Measurements from ENCODE around the gene RNF11.

RNF11 gene

GRCh38 chr1:51313268-51313852 is 77.3 kb downstream of the RNF11 start:
- no peak for TF ChIP-seq LEF1 (IDR thresholded peaks at IDR 0.05; ENCODE audit: borderline replicate concordance)
- no peak for TF ChIP-seq CTBP1 (IDR thresholded peaks at IDR 0.05; ENCODE audit: borderline replicate concordance)
- TF ChIP-seq ARNT (IDR thresholded peaks at IDR 0.05): no peak
- TF ChIP-seq ELF4 (IDR thresholded peaks at IDR 0.05): no peak
- no peak for TF ChIP-seq BHLHE40 (IDR thresholded peaks at IDR 0.05; ENCODE audit: borderline replicate concordance)
- no peak for TF ChIP-seq TARDBP (IDR thresholded peaks at IDR 0.05)
- no peak for TF ChIP-seq FOXK2 (IDR thresholded peaks at IDR 0.05)
- no peak for TF ChIP-seq ZNF384 (IDR thresholded peaks at IDR 0.05)
- no peak for TF ChIP-seq SP1 (IDR thresholded peaks at IDR 0.05)
- no peak for TF ChIP-seq NFRKB (IDR thresholded peaks at IDR 0.05)
- TF ChIP-seq FOXA1 (IDR thresholded peaks at IDR 0.05): no peak
- TF ChIP-seq FOXM1 (IDR thresholded peaks at IDR 0.05; ENCODE audit: borderline replicate concordance): no peak
- TF ChIP-seq L3MBTL2 (conservative IDR thresholded peaks at IDR 0.05): no peak
- no peak for TF ChIP-seq SUZ12 (IDR thresholded peaks at IDR 0.05)
- TF ChIP-seq HDGF (IDR thresholded peaks at IDR 0.05; ENCODE audit: borderline replicate concordance): no peak
- TF ChIP-seq PKNOX1 (IDR thresholded peaks at IDR 0.05): no peak
- POLR2A ChIA-PET: no interaction called here
- CTCF ChIA-PET: no interaction called here
- peak; percentile 31 for DNase-seq (ENCODE audit: extremely low spot score)

- POLR2A ChIA-PET: no interaction called here
- CTCF ChIA-PET: no interaction called here
- DNase-seq (ENCODE audit: extremely low spot score): no peak
- TF ChIP-seq NFRKB (IDR thresholded peaks at IDR 0.05): no peak
- no peak for TF ChIP-seq FOXK2 (IDR thresholded peaks at IDR 0.05)
- TF ChIP-seq BHLHE40 (IDR thresholded peaks at IDR 0.05; ENCODE audit: borderline replicate concordance): no peak
- TF ChIP-seq ARNT (IDR thresholded peaks at IDR 0.05): no peak
- no peak for TF ChIP-seq L3MBTL2 (conservative IDR thresholded peaks at IDR 0.05)
- TF ChIP-seq PKNOX1 (IDR thresholded peaks at IDR 0.05): no peak
- no peak for TF ChIP-seq ELF4 (IDR thresholded peaks at IDR 0.05)
- TF ChIP-seq HDGF (IDR thresholded peaks at IDR 0.05; ENCODE audit: borderline replicate concordance): no peak
Measured at GRCh38 chr1:51313961-51314777, 78.1 kb downstream of the RNF11 start.

GRCh38 chr1:51314974-51315373 is 78.9 kb downstream of the RNF11 start:
- POLR2A ChIA-PET: interaction anchor here (0.6 to 0.8 kb wide), 2 partner anchors 18 to 526 kb away, joined by 3 read pairs; no protein-coding TSS in a partner anchor

GRCh38 chr1:51316113-51316845 is 80.2 kb downstream of the RNF11 start:
- TF ChIP-seq SP1 (IDR thresholded peaks at IDR 0.05) (no peak), SUZ12 (IDR thresholded peaks at IDR 0.05) (no peak), LEF1 (IDR thresholded peaks at IDR 0.05; ENCODE audit: borderline replicate concordance) (no peak), TARDBP (IDR thresholded peaks at IDR 0.05) (no peak), FOXM1 (IDR thresholded peaks at IDR 0.05; ENCODE audit: borderline replicate concordance) (no peak), CTBP1 (IDR thresholded peaks at IDR 0.05; ENCODE audit: borderline replicate concordance) (no peak), BHLHE40 (IDR thresholded peaks at IDR 0.05; ENCODE audit: borderline replicate concordance) (no peak), L3MBTL2 (conservative IDR thresholded peaks at IDR 0.05) (no peak)
- no peak for DNase-seq (ENCODE audit: extremely low spot score)
- CTCF ChIA-PET: interaction anchor here (1.1 kb wide), 1 partner anchor 19 kb away, joined by 4 read pairs; no protein-coding TSS in a partner anchor
- POLR2A ChIA-PET: no interaction called here

More at GRCh38 chr1:51314974-51315373, 78.9 kb downstream of the RNF11 start:
- TF ChIP-seq LEF1 (IDR thresholded peaks at IDR 0.05; ENCODE audit: borderline replicate concordance): no peak
- TF ChIP-seq NFRKB (IDR thresholded peaks at IDR 0.05): no peak
- no peak for TF ChIP-seq HDGF (IDR thresholded peaks at IDR 0.05; ENCODE audit: borderline replicate concordance)
- no peak for TF ChIP-seq SUZ12 (IDR thresholded peaks at IDR 0.05)
- no peak for TF ChIP-seq PKNOX1 (IDR thresholded peaks at IDR 0.05)
- no peak for DNase-seq (ENCODE audit: extremely low spot score)
- CTCF ChIA-PET: no interaction called here

GRCh38 chr1:51316846-51317120 is 80.7 kb downstream of the RNF11 start:
- TF ChIP-seq LEF1 (IDR thresholded peaks at IDR 0.05; ENCODE audit: borderline replicate concordance) (no peak), NFRKB (IDR thresholded peaks at IDR 0.05) (no peak), PKNOX1 (IDR thresholded peaks at IDR 0.05) (no peak), SP1 (IDR thresholded peaks at IDR 0.05) (no peak), FOXM1 (IDR thresholded peaks at IDR 0.05; ENCODE audit: borderline replicate concordance) (no peak), CTBP1 (IDR thresholded peaks at IDR 0.05; ENCODE audit: borderline replicate concordance) (no peak), TARDBP (IDR thresholded peaks at IDR 0.05) (no peak), BHLHE40 (IDR thresholded peaks at IDR 0.05; ENCODE audit: borderline replicate concordance) (no peak), SUZ12 (IDR thresholded peaks at IDR 0.05) (no peak), ELF4 (IDR thresholded peaks at IDR 0.05) (no peak), ARNT (IDR thresholded peaks at IDR 0.05) (no peak), FOXK2 (IDR thresholded peaks at IDR 0.05) (no peak), ZNF384 (IDR thresholded peaks at IDR 0.05) (no peak), HDGF (IDR thresholded peaks at IDR 0.05; ENCODE audit: borderline replicate concordance) (no peak), FOXA1 (IDR thresholded peaks at IDR 0.05) (no peak), L3MBTL2 (conservative IDR thresholded peaks at IDR 0.05) (no peak)
- DNase-seq (ENCODE audit: extremely low spot score): no peak
- ChIA-PET CTCF (interaction anchor here (1.1 kb wide), 1 partner anchor 20 kb away, joined by 4 read pairs; no protein-coding TSS in a partner anchor), POLR2A (no interaction called here)
